ENCODE results near the gene CD6.
"Not testable (repeated sequence)": the region's sequence is repeated elsewhere in the genome, so short reads cannot be mapped to it uniquely, and the experiment has no call there.

CD6 gene

GRCh38 chr11:61059260-61059752 lies 87.8 kb downstream of the CD6 start:
- no peak for FAIRE-seq

GRCh38 chr11:61061081-61061826 lies 89.8 kb downstream of the CD6 start:
- no peak for FAIRE-seq

GRCh38 chr11:61062181-61062930 lies 90.9 kb downstream of the CD6 start:
- FAIRE-seq = no peak

- FAIRE-seq = not testable (repeated sequence)
Observed at GRCh38 chr11:61065236-61065635, 93.8 kb downstream of the CD6 start.

GRCh38 chr11:61065955-61066638 lies 94.6 kb downstream of the CD6 start:
- FAIRE-seq = no peak

- no peak for FAIRE-seq
Observed at GRCh38 chr11:61066645-61067044, 95.2 kb downstream of the CD6 start.

GRCh38 chr11:61067782-61068446 lies 96.4 kb downstream of the CD6 start:
- FAIRE-seq = no peak

- FAIRE-seq = no peak
Observed at GRCh38 chr11:61068581-61068980, 97.1 kb downstream of the CD6 start.

GRCh38 chr11:61069427-61069826 lies 97.9 kb downstream of the CD6 start:
- no peak for FAIRE-seq

All from endometrium (tissue), 2 donors.